GM21717 (cell line): ENCODE results near the gene GLRX2.
A peak's percentile ranks its signal among the peaks of the same experiment; 100 is the strongest.

Experiments
- ATAC-seq: cut with Tn5 transposase; IDR thresholded peaks from one replicate; pipeline ENCODE4 v1.9.1; 2021; ENCODE audit warnings: mild to moderate bottlenecking, moderate library complexity; ENCODE audit not compliant: unreplicated experiment

The GLRX2 gene

DNA sequence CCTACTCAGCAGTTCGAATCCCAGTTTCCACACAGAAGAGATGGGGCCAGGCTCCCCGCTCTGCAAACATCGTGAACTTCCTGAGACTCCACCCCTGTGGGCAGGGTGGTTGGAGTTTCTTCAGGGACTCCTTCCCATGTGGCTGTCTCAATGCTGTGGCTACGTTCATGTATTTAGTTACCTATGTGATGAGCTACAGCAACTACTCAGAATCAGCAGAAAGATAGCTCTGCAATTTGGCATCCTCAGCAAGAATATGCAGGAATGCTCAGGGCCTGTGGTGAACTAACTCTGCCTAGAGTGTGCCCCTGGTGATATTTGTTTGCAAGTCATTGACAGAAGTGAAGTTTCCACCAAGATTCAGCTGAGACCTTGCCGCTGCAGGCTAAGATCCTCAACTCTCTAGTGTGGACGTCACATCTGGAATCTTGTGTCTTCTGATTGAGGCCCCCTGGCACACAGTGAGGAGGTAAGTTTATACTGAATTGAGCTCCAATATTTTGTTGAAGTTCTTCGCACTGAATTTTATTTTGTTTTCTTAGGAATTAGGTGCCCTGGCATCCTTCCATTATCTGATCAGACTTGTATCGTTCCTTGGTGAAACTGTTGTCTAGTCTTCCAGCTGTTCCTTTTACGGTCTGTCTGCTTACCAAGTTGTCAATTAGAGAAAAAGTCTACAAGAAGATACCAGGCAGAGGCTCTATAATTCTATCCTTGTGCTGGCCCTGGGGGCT, 8.2 kb upstream of the GLRX2 start:
- no peak for ATAC-seq

DNA sequence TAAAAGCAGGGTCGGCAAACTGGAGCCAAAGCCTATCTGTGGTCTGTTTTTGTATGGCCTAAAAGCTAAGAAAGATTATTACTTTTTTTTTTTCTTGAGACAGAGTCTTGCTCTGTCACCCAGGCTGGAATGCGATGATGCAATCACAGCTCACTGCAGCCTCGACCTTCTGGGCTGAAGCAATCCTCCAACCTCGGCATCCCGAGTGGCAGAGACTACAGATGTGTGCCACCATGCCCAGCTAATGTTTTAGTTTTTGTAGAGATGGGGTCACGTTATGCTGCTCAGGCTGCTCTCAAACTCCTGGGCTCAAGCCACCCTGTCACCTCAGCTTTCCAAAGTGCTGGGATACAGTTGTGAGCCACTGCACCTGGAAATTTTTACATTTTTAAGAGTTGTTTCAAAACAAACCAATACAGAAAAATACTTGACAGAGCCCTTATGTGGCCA, 6.5 kb upstream of the GLRX2 start:
- no peak for ATAC-seq

DNA sequence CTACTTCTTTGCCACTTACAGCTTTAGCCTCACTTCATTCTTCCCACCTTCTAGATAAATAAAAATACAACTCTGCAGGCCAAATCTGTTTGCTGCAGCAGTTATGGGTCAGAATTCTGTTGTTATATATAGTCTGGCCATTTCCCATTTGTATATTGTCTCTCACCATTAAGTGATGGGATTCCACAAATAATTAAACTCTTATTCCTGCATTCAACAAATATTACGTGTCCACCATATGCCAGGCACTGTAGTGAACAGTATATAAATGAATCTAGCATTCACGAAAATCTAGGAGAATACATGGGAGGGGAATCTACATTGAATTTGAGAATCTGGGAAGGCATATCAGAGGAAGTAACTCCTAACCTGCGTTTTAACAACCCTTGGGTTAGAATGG, 5.7 kb upstream of the GLRX2 start:
- no peak for ATAC-seq

DNA sequence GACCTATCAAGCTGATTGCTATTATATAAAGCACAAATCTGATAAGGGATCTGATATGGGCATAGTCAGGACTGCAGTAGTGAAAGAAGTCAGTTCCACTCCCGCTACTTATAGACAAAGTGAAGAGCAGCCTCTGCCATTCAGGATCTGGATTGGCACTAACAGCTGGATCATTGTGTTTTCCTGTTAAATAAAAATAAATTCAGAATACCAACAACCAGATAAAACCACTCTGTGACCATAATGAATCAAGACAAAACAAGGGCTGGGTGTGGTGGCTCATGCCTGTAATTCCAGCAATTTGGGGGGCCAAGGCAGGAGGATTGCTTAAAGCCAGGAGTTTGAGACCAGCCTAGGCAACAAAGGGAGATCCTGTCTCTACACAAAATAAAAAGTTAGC, 5.0 kb upstream of the GLRX2 start:
- no peak for ATAC-seq

GRCh38 chr1:193109619-193110018, 4.4 kb upstream of the GLRX2 start:
- no peak for ATAC-seq

DNA sequence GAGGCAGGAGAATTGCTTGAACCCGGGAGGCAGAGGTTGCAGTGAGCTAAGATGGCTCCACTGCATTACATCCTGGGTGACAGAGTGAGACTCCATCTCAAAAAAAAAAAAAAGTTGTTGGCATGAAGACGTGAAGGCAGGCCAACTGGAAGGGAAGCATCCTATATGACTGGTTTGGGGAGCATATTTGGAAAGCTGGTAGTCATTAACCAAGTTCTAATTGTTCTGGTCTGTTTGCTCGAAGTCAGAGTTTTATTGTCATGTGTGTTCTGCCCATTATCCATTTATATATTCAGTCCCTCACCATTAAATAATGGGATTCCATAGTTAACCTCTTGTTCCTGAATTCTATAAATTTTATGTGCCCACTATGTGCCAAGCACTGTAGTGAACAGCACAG, 3.3 kb upstream of the GLRX2 start:
- no peak for ATAC-seq

GRCh38 chr1:193105821-193106177, 585 bp upstream of the GLRX2 start:
- ATAC-seq: no peak

DNA sequence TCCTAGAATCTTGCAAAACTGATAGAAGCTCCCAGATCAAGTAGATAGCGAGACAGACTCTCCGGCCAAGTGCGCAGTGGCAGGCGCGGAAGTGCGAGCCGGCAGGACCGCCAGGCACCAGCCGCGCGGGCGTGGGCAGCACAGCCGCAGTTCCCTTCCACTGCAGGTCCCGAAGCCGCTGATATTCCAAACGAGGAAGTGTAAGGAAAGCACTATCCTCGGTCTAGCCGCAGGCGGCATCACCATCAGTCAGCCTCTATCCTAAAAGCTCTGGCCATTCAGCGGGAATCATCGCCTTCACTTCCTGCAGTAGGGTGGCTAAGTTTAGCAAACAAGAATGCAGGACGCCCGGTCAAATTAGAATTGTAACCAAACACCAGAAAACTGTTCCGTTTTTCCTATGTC, 710 bp downstream of the GLRX2 start:
- ATAC-seq: peak; percentile 34

GRCh38 chr1:193103759-193104501, 1.3 kb downstream of the GLRX2 start:
- no peak for ATAC-seq

DNA sequence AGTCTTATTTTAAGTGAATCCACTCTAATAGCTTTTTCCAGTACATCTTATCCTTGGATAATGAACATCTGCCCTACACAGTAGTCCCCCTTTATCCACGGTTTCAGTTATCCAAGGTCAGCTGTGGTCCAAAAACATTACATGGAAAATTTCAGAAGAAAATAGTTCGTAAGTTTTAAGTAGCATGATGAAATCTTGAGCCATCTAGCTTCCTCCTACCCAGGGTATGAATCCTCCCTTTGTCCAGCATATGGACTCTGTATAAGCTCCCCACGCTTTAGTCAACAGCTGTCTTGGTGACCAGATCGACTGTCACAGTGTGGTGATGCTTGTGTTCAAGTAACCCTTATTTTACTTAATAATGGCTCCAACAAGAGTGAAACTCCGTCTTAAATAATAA, 2.6 kb downstream of the GLRX2 start:
- no peak for ATAC-seq

DNA sequence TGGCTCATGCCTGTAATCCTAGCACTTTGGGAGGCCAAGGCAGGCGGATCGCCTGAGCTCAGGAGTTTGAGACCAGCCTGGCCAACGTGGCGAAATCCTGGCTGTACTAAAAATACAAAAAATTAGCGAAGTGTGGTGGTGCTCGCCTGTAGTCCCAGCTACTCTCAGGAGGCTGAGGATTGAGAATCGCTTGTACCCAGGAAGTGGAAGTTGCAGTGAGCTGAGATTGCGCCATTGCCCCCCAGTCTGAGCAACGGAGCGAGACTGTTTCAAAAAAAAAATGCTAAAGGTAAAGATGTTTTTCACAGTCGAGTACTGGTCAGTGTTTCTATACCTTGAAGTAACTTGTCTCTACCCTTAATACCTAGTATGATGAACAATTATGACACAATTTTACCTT, 11.1 kb downstream of the GLRX2 start:
- ATAC-seq: no peak

DNA sequence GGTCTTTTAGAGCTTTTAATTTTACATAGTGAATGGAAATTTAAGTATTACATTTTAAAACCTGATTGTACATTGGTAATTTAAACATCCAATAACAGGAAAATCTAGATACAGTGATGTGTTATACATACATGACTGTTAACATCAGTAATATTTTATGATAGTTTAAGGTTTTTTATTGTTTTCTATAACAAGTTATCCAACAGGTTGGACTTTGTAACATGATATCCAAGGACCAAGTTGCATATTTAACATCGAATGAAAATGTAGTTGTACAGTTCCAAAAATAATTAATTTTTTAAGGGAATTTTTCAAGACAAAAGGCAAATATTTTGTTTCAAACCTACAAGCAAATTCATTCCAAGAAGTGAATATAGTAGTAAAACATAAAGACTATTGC, 14.3 kb downstream of the GLRX2 start:
- no peak for ATAC-seq

DNA sequence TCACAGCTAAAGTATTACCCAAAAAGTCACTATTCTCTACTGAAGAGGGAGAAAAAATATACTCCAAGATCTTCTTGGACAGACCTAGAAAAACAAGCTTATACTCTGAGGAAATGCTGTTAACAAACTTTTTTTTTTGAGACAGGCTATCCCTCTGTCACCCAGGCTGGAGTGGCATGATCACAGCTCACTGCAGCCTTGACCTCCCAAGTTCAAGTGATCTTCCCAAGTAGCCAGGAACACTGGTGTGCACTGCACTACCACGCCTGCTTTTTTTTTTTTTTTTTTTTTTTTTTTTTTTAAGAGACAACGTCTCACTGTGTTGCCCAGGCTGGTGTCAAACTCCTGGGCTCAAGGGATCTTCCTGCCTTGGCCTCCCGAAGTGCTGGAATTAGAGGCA, 17.3 kb downstream of the GLRX2 start:
- ATAC-seq: no peak

DNA sequence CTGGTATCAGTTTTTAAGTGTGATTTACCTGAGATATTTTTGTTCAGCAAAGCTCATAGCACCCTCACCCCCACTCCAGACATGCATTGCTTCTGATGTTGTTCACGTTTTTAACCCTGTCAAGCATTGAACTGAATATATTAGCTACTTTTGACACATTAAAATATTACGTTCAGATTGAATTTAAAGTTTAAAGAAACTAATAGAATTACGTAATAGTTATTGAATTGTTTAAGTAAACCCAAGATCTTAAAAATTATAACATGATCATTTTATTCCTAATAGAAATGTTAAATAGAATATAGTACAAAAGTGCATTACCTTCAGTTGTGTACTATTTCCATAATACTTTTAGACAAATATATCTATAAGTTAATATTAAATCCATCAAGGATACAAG, 18.9 kb downstream of the GLRX2 start:
- no peak for ATAC-seq

DNA sequence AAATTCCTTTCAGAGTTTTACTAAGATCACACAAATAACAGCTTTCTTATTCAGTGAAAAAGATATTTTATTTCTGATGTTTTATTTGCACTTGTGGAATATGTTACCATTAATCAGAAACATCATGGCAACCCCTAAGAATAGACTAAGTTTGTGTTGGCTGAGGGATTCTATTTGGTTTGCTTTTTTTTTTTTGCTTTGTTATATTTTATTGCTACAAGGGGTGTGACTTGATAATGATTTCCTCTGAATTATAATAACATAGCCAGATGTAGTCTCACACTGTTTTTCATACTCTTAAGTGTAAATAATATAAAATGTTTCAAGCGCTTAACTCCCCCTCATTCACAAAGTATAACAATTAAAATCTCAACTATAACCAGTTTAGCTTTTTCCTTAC, 20.0 kb downstream of the GLRX2 start:
- ATAC-seq: no peak

DNA sequence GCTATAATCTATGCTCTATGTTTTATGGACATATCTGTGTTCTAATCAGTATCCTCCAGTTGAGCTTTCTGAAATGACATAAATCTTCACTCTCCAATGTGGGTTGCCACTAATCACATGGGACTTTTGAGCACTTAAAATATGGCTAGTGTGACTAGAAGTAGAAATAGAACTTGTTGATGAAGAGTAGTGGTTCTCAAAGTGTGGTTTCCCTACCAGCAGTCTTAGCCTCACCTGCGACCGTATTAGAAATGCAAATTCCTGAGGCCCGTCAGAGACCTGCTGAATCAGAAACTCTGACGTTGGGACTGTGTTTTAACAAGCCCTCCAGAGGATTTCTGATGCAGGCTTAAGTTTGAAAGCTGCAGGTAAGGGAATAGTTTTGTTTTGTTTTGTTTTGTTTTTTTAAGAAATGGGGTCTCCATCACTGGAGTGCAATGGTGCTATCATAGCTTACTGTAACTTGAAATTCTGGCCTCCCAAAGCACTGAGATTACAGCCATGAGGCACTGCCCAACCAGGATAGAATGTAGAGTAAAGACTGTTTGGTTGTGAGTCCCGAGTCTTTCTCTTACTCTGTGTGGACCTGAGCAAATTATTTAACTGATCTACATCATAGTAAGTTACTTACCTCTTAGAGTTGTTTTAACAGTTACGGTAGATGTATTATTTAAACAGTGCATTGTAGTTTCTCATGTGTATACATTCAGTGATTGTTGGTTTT, 21.7 kb downstream of the GLRX2 start:
- peak; percentile 98 for ATAC-seq

- no peak for ATAC-seq
Measured at GRCh38 chr1:193079187-193079586, 26.0 kb downstream of the GLRX2 start.

GRCh38 chr1:193077991-193078390, 27.2 kb downstream of the GLRX2 start:
- ATAC-seq: no peak

GRCh38 chr1:193070942-193071341, 34.3 kb downstream of the GLRX2 start:
- ATAC-seq: peak; percentile 46

DNA sequence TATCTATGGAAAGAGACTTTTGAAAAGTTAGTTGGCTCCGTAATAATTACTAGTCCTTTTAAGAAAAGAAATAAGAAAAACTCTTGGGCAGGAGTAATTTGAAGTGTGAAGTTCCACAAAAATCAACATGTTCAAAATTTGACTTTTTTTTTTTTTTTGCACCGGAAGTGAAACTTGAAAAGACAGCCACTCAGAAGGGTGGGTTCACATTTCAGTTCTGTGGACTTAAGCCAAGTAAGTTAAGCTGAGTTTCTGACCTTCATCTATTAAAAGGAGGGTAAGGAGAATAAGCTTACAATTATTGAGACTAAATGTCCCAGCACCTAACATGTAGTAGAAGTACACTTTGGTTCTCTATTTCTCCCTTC, 34.8 kb downstream of the GLRX2 start:
- ATAC-seq: no peak

GRCh38 chr1:193069748-193070385, 35.3 kb downstream of the GLRX2 start:
- ATAC-seq: no peak

DNA sequence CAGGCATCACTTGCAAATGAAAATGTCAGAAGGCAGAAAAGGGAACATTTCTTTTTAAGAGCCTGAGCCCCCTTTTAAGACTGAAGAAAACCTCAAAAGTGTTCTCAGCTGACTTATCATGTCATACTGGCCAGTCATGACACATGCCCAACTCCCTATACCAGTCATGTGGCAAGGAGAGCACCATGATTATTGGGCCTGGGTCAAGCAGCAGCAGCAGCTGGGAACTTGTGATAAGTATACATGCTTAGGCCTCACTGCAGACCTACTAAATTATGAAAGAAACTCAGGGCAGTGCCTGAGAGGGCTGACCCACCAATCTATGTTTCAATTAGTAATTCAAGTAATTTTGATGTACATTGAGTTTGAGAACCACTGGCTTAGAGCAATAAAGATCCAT, 37.2 kb downstream of the GLRX2 start:
- ATAC-seq: no peak
